H1 (cell line): ENCODE measurements around the gene PATJ. TPM values are rescaled to one million over a fixed set of nuclear protein-coding genes. Genes with fewer than 3 reads are reported as not detected.

Experiments used
- E2F6 ChIP-seq: IDR thresholded peaks from 2 replicates; pipeline ENCODE4 v1.6.1; 2012; ENCODE audit warnings: inconsistent platforms
- polyA plus RNA-seq, 7 experiments: library from polyadenylated mRNA; depleted of rRNA in 3 of 7; stranded (reverse) in 5 of 7; unstranded in 2 of 7; fragments of >200 nt in 5 of 7; fragments of 200-250 nt in 2 of 7; gene quantifications; 1 replicate in 5 of 7; 2 replicates in 1 of 7; 4 replicates in 1 of 7; pipeline versions ENCODE4 v1.2.1 to v1.2.3, GENCODE V29; 2011 to 2013; ENCODE audit warnings: missing spikeins in 2 of 7, mixed read lengths in 2 of 7
- total RNA-seq: library from RNA; stranded (reverse); fragmentation: NEBNext Ultra II Directional; extraction: Animal tissue kit (Norgen Biotek cat#: 25700); gene quantifications from 2 replicates; pipeline ENCODE4 v1.2.1, GENCODE V29; 2021

Gene PATJ
- total and polyA plus RNA-seq, 2 of the 8 experiments (the other 6 are each of a cell fraction or from before 2014, with no cell fraction given), result 8.2 to 55.6 TPM

GRCh38 chr1:62224182-62224581 lies 481.9 kb downstream of the PATJ start (continued):
- TF ChIP-seq E2F6, result no peak
